Activated naive CD8-positive, alpha-beta T cell treated with anti-CD3 and anti-CD28 coated beads, Interleukin-2, amount 10 ng/mL, durations not matched to agents 7 days and 5 days (primary cell): ENCODE data around the gene LAMP1. TPM values are rescaled to one million over a fixed set of nuclear protein-coding genes. Genes with fewer than 3 reads are reported as not detected.
"Not testable (repeated sequence)": the region's sequence is repeated elsewhere in the genome, so short reads cannot be mapped to it uniquely, and the experiment has no call there.

Experiments
- ATAC-seq: fragments of 150-1000 bp; cut with Tn5 transposase; one replicate; pipeline ENCODE4 v1.10.0; 2021; ENCODE audit warnings: low read depth, moderate library complexity
- POLR2A ChIA-PET: fragments of 350-600 bp; sonication (Branson Sonifier 250); formaldehyde crosslinking; loops from one replicate; lab custom pipeline; 2021; ENCODE audit warnings: antibody characterized with exemption; lab: Charles Lee
- DNase-seq: peaks from one replicate; pipeline ENCODE4 v3.0.0; 2021
- H3K27ac Mint-ChIP-seq: one replicate; pipeline ENCODE4 v1.8.0; 2022; ENCODE audit warnings: mild to moderate bottlenecking, mixed read lengths
- H3K27me3 Mint-ChIP-seq: one replicate; pipeline ENCODE4 v1.8.0; 2022; ENCODE audit warnings: mild to moderate bottlenecking, moderate library complexity, mixed read lengths
- H3K36me3 Mint-ChIP-seq: one replicate; pipeline ENCODE4 v1.8.0; 2021; ENCODE audit warnings: mild to moderate bottlenecking, mixed read lengths
- H3K4me1 Mint-ChIP-seq: one replicate; pipeline ENCODE4 v1.8.0; 2021; ENCODE audit warnings: mixed read lengths
- H3K4me3 Mint-ChIP-seq: one replicate; pipeline ENCODE4 v1.8.0; 2022; ENCODE audit warnings: mild to moderate bottlenecking, moderate library complexity, mixed read lengths
- H3K9me3 Mint-ChIP-seq: one replicate; pipeline ENCODE4 v1.8.0; 2021; ENCODE audit warnings: mixed read lengths
- total RNA-seq, 2 experiments: library from RNA; stranded (reverse); gene quantifications; one replicate each; pipeline ENCODE4 v1.2.3, GENCODE V29; 2021

LAMP1 gene
- total RNA-seq, 2 experiments from 2014 or later = 90.1 to 96.5 TPM

GRCh38 chr13:113345486-113345885 lies 48.4 kb downstream of the LAMP1 start:
- no peak overlapping the region for H3K27ac Mint-ChIP-seq
- POLR2A ChIA-PET = no interaction called here
- ATAC-seq = no peak

GRCh38 chr13:113347736-113348225 lies 50.7 kb downstream of the LAMP1 start:
- not testable (repeated sequence) for H3K27me3 Mint-ChIP-seq, H3K27ac Mint-ChIP-seq, H3K9me3 Mint-ChIP-seq

More at GRCh38 chr13:113345486-113345885, 48.4 kb downstream of the LAMP1 start:
- DNase-seq = no peak
- H3K36me3 Mint-ChIP-seq = no peaks in the 10 kb centered on the region
- no peak overlapping the region for H3K4me3 Mint-ChIP-seq
- peaks cover 3% of the 10 kb centered on the region for H3K9me3 Mint-ChIP-seq
- H3K27me3 Mint-ChIP-seq = peaks cover 4% of the 10 kb centered on the region
- H3K4me1 Mint-ChIP-seq = no peaks in the 10 kb centered on the region

GRCh38 chr13:113348591-113348990 lies 51.6 kb downstream of the LAMP1 start:
- no peak overlapping the region for H3K27ac Mint-ChIP-seq
- no peaks in the 10 kb centered on the region for H3K36me3 Mint-ChIP-seq
- peaks cover 3% of the 10 kb centered on the region for H3K9me3 Mint-ChIP-seq
- POLR2A ChIA-PET = no interaction called here
- DNase-seq (no peak), ATAC-seq (no peak)
- H3K27me3 Mint-ChIP-seq = no peaks in the 10 kb centered on the region
- no peak overlapping the region for H3K4me3 Mint-ChIP-seq
- no peaks in the 10 kb centered on the region for H3K4me1 Mint-ChIP-seq

More at GRCh38 chr13:113347736-113348225, 50.7 kb downstream of the LAMP1 start:
- H3K4me3 Mint-ChIP-seq, DNase-seq, H3K4me1 Mint-ChIP-seq, H3K36me3 Mint-ChIP-seq, POLR2A ChIA-PET, ATAC-seq: not testable (repeated sequence)

- ATAC-seq (no peak), DNase-seq (no peak)
- Mint-ChIP-seq H3K4me1 (no peaks in the 10 kb centered on the region), H3K9me3 (peaks cover 3% of the 10 kb centered on the region), H3K27ac (no peak overlapping the region), H3K36me3 (no peaks in the 10 kb centered on the region), H3K27me3 (no peaks in the 10 kb centered on the region), H3K4me3 (no peak overlapping the region)
- POLR2A ChIA-PET = no interaction called here
These were observed 52.0 kb downstream of the LAMP1 start for GRCh38 chr13:113349050-113349449.

GRCh38 chr13:113349491-113349890 lies 52.5 kb downstream of the LAMP1 start:
- Mint-ChIP-seq H3K9me3 (peaks cover 3% of the 10 kb centered on the region), H3K27ac (no peak overlapping the region), H3K4me1 (no peaks in the 10 kb centered on the region), H3K27me3 (no peaks in the 10 kb centered on the region), H3K36me3 (no peaks in the 10 kb centered on the region), H3K4me3 (no peak overlapping the region)
- ATAC-seq = no peak
- POLR2A ChIA-PET = no interaction called here
- DNase-seq = no peak

GRCh38 chr13:113350065-113350937 lies 53.3 kb downstream of the LAMP1 start:
- DNase-seq = no peak
- H3K4me1 Mint-ChIP-seq = no peaks in the 10 kb centered on the region
- peaks cover 3% of the 10 kb centered on the region for H3K9me3 Mint-ChIP-seq
- H3K36me3 Mint-ChIP-seq = no peaks in the 10 kb centered on the region
- POLR2A ChIA-PET = no interaction called here
- H3K27ac Mint-ChIP-seq = no peak overlapping the region
- no peaks in the 10 kb centered on the region for H3K27me3 Mint-ChIP-seq
- no peak overlapping the region for H3K4me3 Mint-ChIP-seq
- ATAC-seq = no peak

GRCh38 chr13:113350938-113351335 lies 53.9 kb downstream of the LAMP1 start:
- ATAC-seq (no peak), DNase-seq (no peak)
- POLR2A ChIA-PET = no interaction called here

GRCh38 chr13:113351514-113352026 lies 54.5 kb downstream of the LAMP1 start:
- Mint-ChIP-seq H3K36me3 (no peaks in the 10 kb centered on the region), H3K4me3 (no peak overlapping the region), H3K27ac (no peak overlapping the region), H3K4me1 (no peaks in the 10 kb centered on the region), H3K27me3 (peaks cover 2% of the 10 kb centered on the region), H3K9me3 (no peaks in the 10 kb centered on the region)
- DNase-seq (no peak), ATAC-seq (no peak)
- POLR2A ChIA-PET = no interaction called here

More at GRCh38 chr13:113350938-113351335, 53.9 kb downstream of the LAMP1 start:
- no peak overlapping the region for H3K4me3 Mint-ChIP-seq
- H3K27me3 Mint-ChIP-seq = no peaks in the 10 kb centered on the region
- H3K9me3 Mint-ChIP-seq = no peaks in the 10 kb centered on the region
- H3K27ac Mint-ChIP-seq = no peak overlapping the region
- no peaks in the 10 kb centered on the region for H3K36me3 Mint-ChIP-seq
- H3K4me1 Mint-ChIP-seq = no peaks in the 10 kb centered on the region

GRCh38 chr13:113353254-113353653 lies 56.2 kb downstream of the LAMP1 start:
- Mint-ChIP-seq H3K9me3 (no peaks in the 10 kb centered on the region), H3K36me3 (no peaks in the 10 kb centered on the region), H3K27me3 (peaks cover 4% of the 10 kb centered on the region), H3K27ac (no peak overlapping the region), H3K4me3 (no peak overlapping the region), H3K4me1 (no peaks in the 10 kb centered on the region)
- POLR2A ChIA-PET = interaction anchor here (0.6 kb wide), 1 partner anchor 8 kb away, joined by 3 read pairs; no protein-coding TSS in a partner anchor
- DNase-seq (no peak), ATAC-seq (no peak)

- ATAC-seq (no peak), DNase-seq (no peak)
- Mint-ChIP-seq H3K4me3 (no peak overlapping the region), H3K27ac (no peak overlapping the region), H3K27me3 (peaks cover 9% of the 10 kb centered on the region), H3K9me3 (no peaks in the 10 kb centered on the region), H3K4me1 (no peaks in the 10 kb centered on the region), H3K36me3 (no peaks in the 10 kb centered on the region)
- POLR2A ChIA-PET = no interaction called here
These were observed 58.0 kb downstream of the LAMP1 start for GRCh38 chr13:113354831-113355610.

- peaks cover 15% of the 10 kb centered on the region for H3K27me3 Mint-ChIP-seq
- H3K4me1 Mint-ChIP-seq = no peaks in the 10 kb centered on the region
- H3K27ac Mint-ChIP-seq = no peak overlapping the region
- no peaks in the 10 kb centered on the region for H3K9me3 Mint-ChIP-seq
- H3K4me3 Mint-ChIP-seq = no peak overlapping the region
- DNase-seq (no peak), ATAC-seq (no peak)
- no peaks in the 10 kb centered on the region for H3K36me3 Mint-ChIP-seq
- POLR2A ChIA-PET = no interaction called here
These were observed 58.6 kb downstream of the LAMP1 start for GRCh38 chr13:113355621-113356020.

GRCh38 chr13:113356596-113356995 lies 59.6 kb downstream of the LAMP1 start:
- Mint-ChIP-seq H3K27ac (no peak overlapping the region), H3K27me3 (peaks cover 25% of the 10 kb centered on the region), H3K4me1 (peaks cover 1% of the 10 kb centered on the region), H3K9me3 (no peaks in the 10 kb centered on the region), H3K4me3 (no peak overlapping the region), H3K36me3 (no peaks in the 10 kb centered on the region)
- POLR2A ChIA-PET = no interaction called here
- no peak for DNase-seq
- ATAC-seq = no peak

GRCh38 chr13:113357529-113357928 lies 60.5 kb downstream of the LAMP1 start:
- DNase-seq (no peak), ATAC-seq (no peak)
- H3K4me1 Mint-ChIP-seq = peaks cover 1% of the 10 kb centered on the region
- H3K27me3 Mint-ChIP-seq = peaks cover 34% of the 10 kb centered on the region
- no peaks in the 10 kb centered on the region for H3K36me3 Mint-ChIP-seq
- no peak overlapping the region for H3K4me3 Mint-ChIP-seq
- H3K27ac Mint-ChIP-seq = no peak overlapping the region
- POLR2A ChIA-PET = no interaction called here
- H3K9me3 Mint-ChIP-seq = no peaks in the 10 kb centered on the region
